Measurements from ENCODE around the gene SS18L1.

GRCh38 chr20:62175711-62176110 lies 32.1 kb downstream of the SS18L1 start:
- TF ChIP-seq EZH2 (IDR thresholded peaks at IDR 0.05; ENCODE audit: low read depth, unreplicated experiment) = no peak
- TF ChIP-seq, protein P1, sequence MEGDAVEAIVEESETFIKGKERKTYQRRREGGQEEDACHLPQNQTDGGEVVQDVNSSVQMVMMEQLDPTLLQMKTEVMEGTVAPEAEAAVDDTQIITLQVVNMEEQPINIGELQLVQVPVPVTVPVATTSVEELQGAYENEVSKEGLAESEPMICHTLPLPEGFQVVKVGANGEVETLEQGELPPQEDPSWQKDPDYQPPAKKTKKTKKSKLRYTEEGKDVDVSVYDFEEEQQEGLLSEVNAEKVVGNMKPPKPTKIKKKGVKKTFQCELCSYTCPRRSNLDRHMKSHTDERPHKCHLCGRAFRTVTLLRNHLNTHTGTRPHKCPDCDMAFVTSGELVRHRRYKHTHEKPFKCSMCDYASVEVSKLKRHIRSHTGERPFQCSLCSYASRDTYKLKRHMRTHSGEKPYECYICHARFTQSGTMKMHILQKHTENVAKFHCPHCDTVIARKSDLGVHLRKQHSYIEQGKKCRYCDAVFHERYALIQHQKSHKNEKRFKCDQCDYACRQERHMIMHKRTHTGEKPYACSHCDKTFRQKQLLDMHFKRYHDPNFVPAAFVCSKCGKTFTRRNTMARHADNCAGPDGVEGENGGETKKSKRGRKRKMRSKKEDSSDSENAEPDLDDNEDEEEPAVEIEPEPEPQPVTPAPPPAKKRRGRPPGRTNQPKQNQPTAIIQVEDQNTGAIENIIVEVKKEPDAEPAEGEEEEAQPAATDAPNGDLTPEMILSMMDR (conservative IDR thresholded peaks at IDR 0.05; ENCODE audit: low read depth in 2 of 2) = no peak
- TF ChIP-seq REST (IDR thresholded peaks at IDR 0.05; ENCODE audit: unreplicated experiment) = no peak
- TF ChIP-seq POLR2AphosphoS5 (IDR thresholded peaks at IDR 0.05; ENCODE audit: low read depth) = no peak
- TF ChIP-seq CREB1 (CRISPR knock-in tag; IDR thresholded peaks at IDR 0.05; ENCODE audit: low read depth) = no peak
